C1 segment of cervical spinal cord (tissue), 14 donors: ENCODE measurements around the gene AKR7A2.

Experiments used
- DNase-seq, 14 donors: peaks; one replicate each; lab custom pipeline; 2025; lab: John Stamatoyannopoulos, UW

AKR7A2 gene

DNA sequence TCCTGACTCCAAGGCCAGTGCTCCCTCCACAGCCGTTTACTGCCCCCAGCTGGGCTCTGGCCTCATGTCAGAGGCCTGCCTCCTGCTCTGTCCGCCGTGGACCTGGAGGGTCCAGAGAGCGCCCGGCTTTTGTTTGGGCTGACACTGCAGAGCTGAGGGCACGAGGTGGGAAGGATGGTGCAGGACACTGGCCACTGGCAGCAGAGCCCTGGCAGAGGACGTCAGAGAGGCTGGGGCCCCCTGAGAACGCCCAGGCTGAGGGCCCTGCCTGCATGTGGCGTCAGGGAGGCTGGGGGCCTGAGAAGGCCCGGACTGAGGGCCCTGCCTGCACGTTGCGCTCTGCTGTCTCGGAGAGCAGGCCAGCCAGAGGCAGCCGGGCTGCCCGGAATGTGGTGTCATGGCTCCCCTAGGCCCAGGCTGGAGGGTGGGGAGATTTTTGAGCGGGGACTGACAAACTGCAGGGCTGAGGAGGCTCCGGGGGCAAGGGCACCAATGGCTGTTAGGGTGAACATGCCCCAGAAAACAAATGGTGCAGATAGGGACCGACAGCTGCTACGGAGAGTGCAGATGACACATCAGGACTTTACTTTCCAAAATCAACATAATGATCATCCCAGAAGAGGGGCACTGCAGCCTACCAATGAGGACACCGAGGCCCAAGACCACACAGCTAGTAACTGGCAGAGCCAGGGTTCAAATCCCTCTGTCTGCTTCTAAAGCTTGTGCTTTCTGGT is 31.8 kb upstream of the AKR7A2 start:
- DNase-seq = no peak

GRCh38 chr1:19342894-19343616 is 31.1 kb upstream of the AKR7A2 start:
- no peak for DNase-seq

DNA sequence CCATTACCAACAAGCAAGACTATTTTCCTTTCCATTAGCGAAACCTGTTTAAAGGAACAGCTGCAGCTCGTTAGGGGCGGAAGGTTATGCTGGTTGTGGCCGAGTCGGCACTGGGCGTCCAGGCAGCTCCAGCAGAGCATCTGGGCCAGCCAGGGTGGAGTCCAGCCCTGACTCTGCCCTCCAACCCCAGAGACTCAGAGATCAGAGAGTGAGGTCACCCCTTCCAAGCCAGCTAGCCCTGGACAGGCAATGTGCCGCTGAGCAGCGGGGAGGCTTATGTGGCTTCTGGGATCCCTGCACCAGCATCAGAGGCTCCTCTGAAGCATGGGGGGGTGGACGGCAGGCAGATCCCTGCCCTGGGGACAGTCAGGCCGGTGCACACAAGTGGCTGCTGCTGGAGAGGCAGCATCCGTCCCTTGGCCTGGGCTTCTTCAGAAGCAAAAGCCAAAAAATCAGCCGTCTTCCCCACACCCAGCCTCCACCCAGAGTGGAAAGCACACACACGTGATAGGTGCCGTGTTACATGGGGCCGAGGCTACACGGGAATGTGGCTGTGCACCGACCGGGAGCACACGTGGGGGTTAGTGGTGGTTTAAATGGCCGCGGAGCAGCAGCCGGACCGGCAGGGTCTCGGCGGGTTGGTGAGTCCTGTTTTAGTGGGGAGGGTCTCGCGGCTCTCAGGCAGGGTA is 30.3 kb upstream of the AKR7A2 start:
- DNase-seq = no peak

GRCh38 chr1:19341201-19342061 is 29.5 kb upstream of the AKR7A2 start:
- DNase-seq = peak in 9 of 14 donors; percentile 8 to 57 (median 13)

GRCh38 chr1:19340387-19340937 is 28.5 kb upstream of the AKR7A2 start:
- no peak for DNase-seq

DNA sequence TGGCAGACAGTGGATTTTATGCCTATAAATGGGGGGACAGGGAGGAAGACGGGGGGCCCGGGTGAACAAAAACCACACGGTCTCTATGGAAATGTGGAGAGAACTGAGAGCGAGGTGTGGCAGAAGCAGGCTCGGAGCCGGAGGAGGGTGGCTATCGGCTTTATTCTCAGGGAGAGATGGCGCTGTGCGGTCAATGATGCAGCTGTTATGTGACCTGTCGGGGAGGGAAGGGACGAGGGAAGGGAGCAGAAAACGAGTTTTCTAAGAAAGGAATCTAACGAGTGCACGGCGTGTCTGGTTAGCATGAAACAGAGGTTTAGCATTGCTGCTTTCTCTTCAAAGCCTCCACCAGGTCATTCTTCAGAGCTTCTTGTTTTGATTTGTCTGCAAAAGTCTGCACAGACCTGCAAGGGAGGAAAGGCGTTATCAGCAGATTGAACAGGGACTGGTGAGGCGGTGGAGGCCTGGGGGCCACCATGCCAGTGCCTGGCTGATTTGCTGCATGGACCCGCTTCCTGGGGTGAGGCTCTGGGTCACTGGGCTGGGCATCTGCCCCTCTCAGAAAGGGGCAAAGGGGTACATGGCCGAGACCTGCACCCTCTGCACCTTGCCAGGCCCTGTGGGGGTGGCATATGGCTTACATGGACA is 27.4 kb upstream of the AKR7A2 start:
- DNase-seq = no peak

DNA sequence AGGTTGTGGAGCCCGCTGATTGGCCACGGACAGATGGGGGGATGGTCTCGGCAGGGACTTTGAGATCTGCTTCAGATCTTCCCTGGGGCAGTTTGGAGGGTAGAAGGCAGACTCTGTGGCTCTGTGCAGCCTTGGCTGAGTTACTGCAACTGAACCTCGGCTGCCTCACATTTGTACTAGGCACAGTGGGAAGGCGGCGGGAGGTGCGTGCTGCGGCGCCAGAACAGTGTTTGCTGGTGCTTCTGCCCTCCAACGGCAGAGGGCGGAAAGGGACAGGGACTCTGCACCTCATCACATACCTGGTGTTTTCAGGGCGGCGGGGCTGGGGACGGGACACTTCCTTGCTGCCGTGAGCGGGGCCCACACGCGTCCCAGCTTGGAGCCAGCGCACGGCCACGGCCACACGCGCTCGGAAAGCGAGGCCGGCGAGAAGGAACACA is 26.4 kb upstream of the AKR7A2 start:
- DNase-seq = no peak

- DNase-seq = no peak
Observed at GRCh38 chr1:19337289-19337688, 25.3 kb upstream of the AKR7A2 start.

- DNase-seq = no peak
Observed at GRCh38 chr1:19336543-19336942, 24.6 kb upstream of the AKR7A2 start.

DNA sequence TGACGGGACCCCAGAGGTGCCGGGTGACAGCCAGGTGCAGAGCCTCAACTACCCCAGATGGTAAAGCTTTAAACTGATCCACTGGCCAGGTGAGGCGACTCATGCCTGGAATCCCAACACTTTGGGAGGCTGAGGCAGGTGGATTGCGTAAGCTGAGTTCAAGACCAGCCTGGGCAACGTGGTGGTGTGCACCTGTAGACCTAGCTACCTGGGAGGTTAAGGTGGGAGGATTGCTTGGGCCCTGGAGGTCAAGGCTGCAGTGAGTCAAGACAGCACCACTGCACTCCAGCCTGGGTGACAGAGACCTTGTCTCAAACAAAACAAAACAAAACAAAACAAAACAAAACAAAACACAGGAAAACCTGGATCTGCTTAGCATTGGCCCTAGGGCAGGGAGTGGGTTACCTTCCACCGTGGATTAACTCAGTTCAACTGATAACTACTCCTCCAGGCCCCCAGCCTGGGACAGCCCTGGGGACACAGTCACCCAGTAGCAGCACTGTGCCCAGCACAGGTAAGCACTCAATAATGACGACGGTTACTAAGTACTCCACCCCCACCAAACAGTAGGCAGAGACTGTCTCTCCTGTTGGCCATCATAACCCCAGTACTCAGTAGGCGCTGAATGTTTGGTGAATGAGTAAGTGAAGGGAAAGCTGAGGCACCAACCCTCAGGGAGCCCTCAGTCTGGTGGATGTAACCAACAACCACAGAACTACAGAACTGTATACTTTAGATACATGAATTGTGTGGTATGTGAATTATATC is 21.8 kb upstream of the AKR7A2 start:
- DNase-seq = no peak

GRCh38 chr1:19332832-19333231 is 20.9 kb upstream of the AKR7A2 start:
- DNase-seq = no peak

DNA sequence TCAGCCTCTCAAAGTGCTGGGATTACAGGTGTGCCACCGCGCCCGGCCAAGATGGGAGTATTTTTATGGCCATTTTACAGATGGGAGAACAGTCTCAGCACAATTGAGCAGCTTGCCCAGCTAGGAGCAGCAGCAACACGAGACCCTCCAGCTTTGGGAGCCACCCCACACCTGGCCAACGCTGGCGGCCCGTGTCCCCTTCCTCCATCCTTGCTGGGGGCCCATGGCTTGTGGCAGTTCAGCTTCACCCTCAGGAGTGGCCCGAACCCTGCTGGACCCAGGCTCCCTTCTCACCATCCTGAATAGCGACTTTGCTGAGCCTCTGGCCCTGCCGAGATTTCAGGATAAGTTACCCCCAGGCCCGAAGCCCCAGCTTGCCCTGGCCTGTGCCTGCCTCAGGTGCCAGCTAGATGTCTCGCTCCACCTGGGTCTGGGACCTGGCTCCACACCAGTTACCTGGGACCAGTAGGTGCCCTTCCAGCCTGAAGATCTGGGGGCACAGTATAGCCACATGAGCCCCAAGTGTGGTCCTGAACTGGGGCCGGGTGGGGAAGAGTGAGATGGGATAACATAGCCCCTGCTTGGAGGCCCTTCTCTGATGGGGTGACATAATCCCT is 19.4 kb upstream of the AKR7A2 start:
- no peak for DNase-seq

- no peak for DNase-seq
Observed at GRCh38 chr1:19330449-19331135, 18.6 kb upstream of the AKR7A2 start.

- DNase-seq = no peak
Observed at GRCh38 chr1:19329611-19330010, 17.7 kb upstream of the AKR7A2 start.

GRCh38 chr1:19329188-19329587 is 17.2 kb upstream of the AKR7A2 start:
- DNase-seq = no peak

DNA sequence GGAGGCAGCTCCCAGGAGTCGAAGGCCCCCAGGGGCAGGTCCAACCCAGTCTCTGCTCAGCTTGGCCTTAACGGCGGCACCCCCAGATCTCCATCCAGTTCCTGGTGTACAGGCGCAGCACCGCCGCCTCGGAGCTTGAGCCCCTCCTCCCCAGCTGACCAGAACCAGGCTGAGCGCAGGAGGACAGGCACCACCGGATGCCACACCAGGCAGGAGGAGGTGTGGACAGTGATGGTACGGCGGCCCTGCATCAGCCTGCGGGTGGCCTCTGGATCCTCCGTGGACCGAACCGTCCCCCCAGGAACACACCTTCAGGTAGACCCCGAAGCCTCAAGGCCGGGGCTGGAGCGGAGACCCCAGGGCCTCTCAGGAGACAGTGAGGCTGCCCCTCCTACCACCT is 16.5 kb upstream of the AKR7A2 start:
- DNase-seq = no peak

- DNase-seq = no peak
Observed at GRCh38 chr1:19327736-19328135, 15.8 kb upstream of the AKR7A2 start.

- DNase-seq = peak in 1 of 14 donors; percentile 61
Observed at GRCh38 chr1:19327301-19327700, 15.4 kb upstream of the AKR7A2 start.

DNA sequence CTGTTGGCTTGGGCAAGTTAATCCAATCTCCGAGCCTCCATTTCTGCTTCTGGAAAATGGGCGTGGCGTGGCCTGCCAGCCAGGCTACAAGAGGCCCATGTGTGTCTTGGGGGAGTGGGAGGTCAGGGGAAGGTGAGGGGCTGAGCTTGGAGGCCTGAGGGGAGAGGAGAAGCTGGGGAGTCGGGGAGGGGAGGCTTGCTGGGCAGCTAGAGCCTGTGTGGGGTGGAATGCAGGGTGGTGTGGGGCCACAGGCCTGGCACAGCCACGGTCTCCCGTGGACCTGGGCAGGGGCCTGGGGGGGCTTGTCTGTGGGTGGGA is 14.8 kb upstream of the AKR7A2 start:
- no peak for DNase-seq
